H1 (cell line): ENCODE results near the gene DVL1. TPM values are rescaled to one million over a fixed set of nuclear protein-coding genes. Genes with fewer than 3 reads are reported as not detected.

Experiments
- CTCF ChIA-PET: fragments of 300-600 bp; sonication (Branson Sonifier 250); formaldehyde crosslinking; loops from one replicate; lab custom pipeline; 2021; ENCODE audit not compliant: partially characterized antibody; lab: Charles Lee
- POLR2A ChIA-PET: fragments of 300-600 bp; sonication (Branson Sonifier 250); formaldehyde crosslinking; loops from one replicate; lab custom pipeline; 2021; ENCODE audit warnings: inconsistent platforms; ENCODE audit not compliant: partially characterized antibody; lab: Charles Lee
- DNase-seq, 2 experiments: peaks; one replicate each; pipeline versions ENCODE4 v3.0.0 to v3.0.0-alpha.2; 2010 to 2022; ENCODE audit warnings: low spot score in 2 of 2, low read depth in 1 of 2, mixed read lengths in 1 of 2
- FAIRE-seq: peaks from 2 replicates; lab custom pipeline; 2011; peaks lifted over from hg19 to GRCh38; lab: Jason Lieb, UNC
- H2AFZ ChIP-seq: 2 replicates; pipeline ENCODE4 v1.8.1; 2012; ENCODE audit warnings: low read length, inconsistent platforms
- H2AK5ac ChIP-seq: 2 replicates; pipeline ENCODE4 v1.6.1; 2013; ENCODE audit warnings: low read depth, low read length
- H2BK120ac ChIP-seq: replicated peaks from 2 replicates; pipeline ENCODE3; 2013; ENCODE audit warnings: low read depth, low read length, inconsistent platforms
- H2BK12ac ChIP-seq: 2 replicates; pipeline ENCODE4 v1.6.1; 2013; ENCODE audit warnings: low read depth, low read length
- H2BK15ac ChIP-seq: 2 replicates; pipeline ENCODE4 v1.6.1; 2013; ENCODE audit warnings: low read length
- H2BK20ac ChIP-seq: 2 replicates; pipeline ENCODE4 v1.6.1; 2013; ENCODE audit warnings: low read length
- H2BK5ac ChIP-seq: 2 replicates; pipeline ENCODE4 v1.6.1; 2013; ENCODE audit warnings: low read depth, low read length
- H3K14ac ChIP-seq: 2 replicates; pipeline ENCODE4 v1.6.1; 2013; ENCODE audit warnings: inconsistent platforms; ENCODE audit not compliant: insufficient read length
- H3K18ac ChIP-seq: 2 replicates; pipeline ENCODE4 v1.6.1; 2013; ENCODE audit warnings: low read length; ENCODE audit errors: extremely low read depth
- H3K23ac ChIP-seq: 2 replicates; pipeline ENCODE4 v1.6.1; 2013; ENCODE audit warnings: inconsistent platforms; ENCODE audit not compliant: insufficient read length
- H3K23me2 ChIP-seq: 2 replicates; pipeline ENCODE4 v1.6.1; 2013; ENCODE audit warnings: low read depth, low read length
- H3K27ac ChIP-seq: 2 replicates; pipeline ENCODE4 v1.6.1; 2011; ENCODE audit warnings: low read depth, low read length, inconsistent platforms
- H3K27me3 ChIP-seq, 4 experiments: replicated peaks in 1 of 4; 1 replicate in 1 of 4; 2 replicates in 3 of 4; pipeline versions ENCODE4 v1.6.1 to v1.8.1; 2011 to 2013; ENCODE audit warnings: low read length in 3 of 4, mild to moderate bottlenecking in 3 of 4, inconsistent platforms in 2 of 4, mixed read lengths in 2 of 4, moderate library complexity in 1 of 4; ENCODE audit not compliant: control insufficient read depth in 3 of 4, insufficient read depth in 3 of 4; ENCODE audit errors: extremely low read depth in 1 of 4
- H3K36me3 ChIP-seq, 4 experiments: 2 replicates each; pipeline versions ENCODE4 v1.6.1 to v1.8.1; 2011 to 2013; ENCODE audit warnings: mild to moderate bottlenecking in 4 of 4, low read length in 3 of 4, moderate library complexity in 2 of 4, control low read depth in 1 of 4, inconsistent platforms in 1 of 4; ENCODE audit not compliant: insufficient read depth in 4 of 4, control insufficient read depth in 2 of 4
- H3K4ac ChIP-seq: replicated peaks from 2 replicates; pipeline ENCODE3; 2013; ENCODE audit warnings: low read length, low read depth, mixed read lengths, inconsistent platforms; ENCODE audit not compliant: insufficient read length
- H3K4me1 ChIP-seq, 4 experiments: replicated peaks in 1 of 4; 1 replicate in 1 of 4; 2 replicates in 3 of 4; pipeline versions ENCODE4 v1.6.1 to v1.8.1; 2011 to 2013; ENCODE audit warnings: low read length in 3 of 4, inconsistent platforms in 2 of 4, mixed read lengths in 1 of 4; ENCODE audit not compliant: insufficient read depth in 4 of 4, control insufficient read depth in 3 of 4
- H3K4me2 ChIP-seq, 2 experiments: 2 replicates each; pipeline versions ENCODE4 v1.6.1 to v1.8.1; 2011 to 2013; ENCODE audit warnings: low read depth in 2 of 2, low read length in 2 of 2, control low read depth in 1 of 2, inconsistent platforms in 1 of 2, mild to moderate bottlenecking in 1 of 2; ENCODE audit not compliant: insufficient read depth in 1 of 2
- H3K4me3 ChIP-seq, 4 experiments: fragments of 200-600, 300-600 bp in 1 of 4; sonication (generic), shearing (Covaris generic), sonication (Bioruptor Twin) in 1 of 4; 2 replicates each; pipeline versions ENCODE4 v1.5.1 to v1.8.1; 2011 to 2016; ENCODE audit warnings: low read length in 4 of 4, low read depth in 3 of 4, control low read depth in 2 of 4, inconsistent platforms in 2 of 4, mild to moderate bottlenecking in 2 of 4, mixed read lengths in 1 of 4, moderate library complexity in 1 of 4; ENCODE audit not compliant: insufficient read depth in 2 of 4; ENCODE audit errors: extremely low read depth in 1 of 4
- H3K56ac ChIP-seq: replicated peaks from 2 replicates; pipeline ENCODE3; 2013; ENCODE audit warnings: low read depth, mild to moderate bottlenecking, mixed read lengths, low read length, inconsistent platforms; ENCODE audit not compliant: insufficient read length
- H3K79me1 ChIP-seq: 2 replicates; pipeline ENCODE4 v1.6.1; 2013; ENCODE audit warnings: low read depth, low read length, control low read depth
- H3K79me2 ChIP-seq, 2 experiments: 2 replicates each; pipeline versions ENCODE4 v1.6.1 to v1.8.1; 2012 to 2013; ENCODE audit warnings: low read length in 2 of 2, mild to moderate bottlenecking in 2 of 2, inconsistent platforms in 1 of 2; ENCODE audit not compliant: insufficient read depth in 2 of 2, control insufficient read depth in 1 of 2
- H3K9ac ChIP-seq, 4 experiments: replicated peaks in 1 of 4; 1 replicate in 1 of 4; 2 replicates in 3 of 4; pipeline versions ENCODE4 v1.6.1 to v1.8.1; 2011 to 2013; ENCODE audit warnings: low read depth in 3 of 4, low read length in 3 of 4, control low read depth in 2 of 4, mild to moderate bottlenecking in 2 of 4, moderate library complexity in 2 of 4, inconsistent platforms in 1 of 4; ENCODE audit errors: extremely low read depth in 1 of 4
- H3K9me3 ChIP-seq, 2 experiments: 2 replicates each; pipeline versions ENCODE4 v1.6.1 to v1.8.1; 2012 to 2013; ENCODE audit warnings: mild to moderate bottlenecking in 2 of 2, moderate library complexity in 2 of 2, control low read depth in 1 of 2, inconsistent platforms in 1 of 2, low read depth in 1 of 2, low read length in 1 of 2, mixed read lengths in 1 of 2; ENCODE audit not compliant: insufficient read depth in 2 of 2
- H4K20me1 ChIP-seq, 2 experiments: replicated peaks in 1 of 2; 2 replicates each; pipeline versions ENCODE3 to v1.8.1; 2011 to 2013; ENCODE audit warnings: inconsistent platforms in 2 of 2, low read length in 2 of 2, mild to moderate bottlenecking in 1 of 2; ENCODE audit not compliant: insufficient read depth in 2 of 2, control insufficient read depth in 1 of 2
- H4K5ac ChIP-seq: 2 replicates; pipeline ENCODE4 v1.6.1; 2013; ENCODE audit warnings: low read length, low read depth, mixed read lengths, inconsistent platforms; ENCODE audit not compliant: insufficient read length
- H4K8ac ChIP-seq: 2 replicates; pipeline ENCODE4 v1.8.0; 2013; ENCODE audit warnings: mild to moderate bottlenecking, moderate library complexity, low read length, inconsistent platforms; ENCODE audit not compliant: insufficient read depth; ENCODE audit errors: extremely low read depth
- H4K91ac ChIP-seq: replicated peaks from 2 replicates; pipeline ENCODE3; 2013; ENCODE audit warnings: low read length, mixed read lengths, inconsistent platforms; ENCODE audit not compliant: insufficient read length
- KDM5A ChIP-seq: fragments of 200-600 bp; IDR thresholded peaks from 2 replicates; pipeline ENCODE4 v1.7.1; 2012; ENCODE audit warnings: mild to moderate bottlenecking, low read length, inconsistent platforms, mixed read lengths
- RBBP5 ChIP-seq: IDR thresholded peaks from 2 replicates; pipeline ENCODE4 v1.7.1; 2012; ENCODE audit warnings: low read depth, mild to moderate bottlenecking, inconsistent platforms, low read length, moderate library complexity, borderline replicate concordance
- SUZ12 ChIP-seq: fragments of 200-600 bp; sonication (generic); IDR thresholded peaks from 2 replicates; pipeline ENCODE4 v1.6.1; 2012; ENCODE audit warnings: mild to moderate bottlenecking, inconsistent platforms, low read length, moderate library complexity, mixed read lengths
- WGBS, 2 experiments: shearing (Covaris generic) in 1 of 2; methylation state at CpG; one replicate each; pipeline versions ENCODE4 v1.1.6 to v1.1.7; 2013 to 2015; ENCODE audit warnings: low lambda C conversion rate in 2 of 2, mixed read lengths in 2 of 2, inconsistent platforms in 1 of 2, low coverage in 1 of 2, missing lambda C conversion rate in 1 of 2; ENCODE audit not compliant: insufficient replicate concordance in 2 of 2, insufficient coverage in 1 of 2, insufficient read length in 1 of 2; ENCODE audit errors: extremely low coverage in 1 of 2, missing lambda C conversion rate in 1 of 2; 5-methylcytosine and 5-hydroxymethylcytosine counted together
- polyA plus RNA-seq, 7 experiments: library from polyadenylated mRNA; depleted of rRNA in 3 of 7; stranded (reverse) in 5 of 7; unstranded in 2 of 7; fragments of >200 nt in 5 of 7; fragments of 200-250 nt in 2 of 7; gene quantifications; 1 replicate in 5 of 7; 2 replicates in 1 of 7; 4 replicates in 1 of 7; pipeline versions ENCODE4 v1.2.1 to v1.2.3, GENCODE V29; 2011 to 2013; ENCODE audit warnings: missing spikeins in 2 of 7, mixed read lengths in 2 of 7
- total RNA-seq: library from RNA; stranded (reverse); fragmentation: NEBNext Ultra II Directional; extraction: Animal tissue kit (Norgen Biotek cat#: 25700); gene quantifications from 2 replicates; pipeline ENCODE4 v1.2.1, GENCODE V29; 2021

Gene DVL1
- total and polyA plus RNA-seq, 2 of the 8 experiments (the other 6 are each of a cell fraction or from before 2014, with no cell fraction given) = 39.4 to 58.9 TPM

DNA sequence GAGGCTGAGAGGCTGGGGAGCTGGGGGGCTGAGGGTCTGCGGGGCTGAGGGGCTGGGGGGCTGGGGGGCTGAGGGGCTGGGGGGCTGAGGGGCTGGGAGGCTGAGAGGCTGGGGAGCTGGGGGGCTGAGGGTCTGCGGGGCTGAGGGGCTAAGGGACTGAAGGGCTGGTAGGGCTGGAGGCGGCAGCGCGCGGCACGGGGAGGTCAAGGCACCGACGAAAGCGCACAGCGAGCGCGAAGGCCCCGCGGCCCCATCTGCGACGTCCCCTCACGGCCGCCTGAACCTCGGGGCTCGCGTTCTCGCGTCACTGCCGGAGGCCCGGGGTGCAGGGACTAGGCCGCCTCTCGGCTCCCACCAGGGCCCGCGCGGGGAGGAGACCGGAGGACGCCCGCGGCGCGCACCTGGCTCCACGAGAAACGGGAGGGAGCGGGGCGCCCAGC is 25.1 kb downstream of the DVL1 start:
- H3K36me3 ChIP-seq = peaks cover 0 to 11% (median 5%) of the 10 kb centered on the region in 4 experiments; a peak in 6 of 8 replicates
- POLR2A ChIA-PET = interaction anchor here (1.0 to 3.4 kb wide), 3 partner anchors 11 to 15 kb away, joined by 3 to 21 read pairs (median 7); no protein-coding TSS in a partner anchor
- H3K18ac ChIP-seq = no peak overlapping the region
- H3K27me3 ChIP-seq = no peaks in the 10 kb centered on the region
- H3K79me1 ChIP-seq = peaks cover 34% of the 10 kb centered on the region
- H4K20me1 ChIP-seq = peaks cover 25 to 39% of the 10 kb centered on the region in 2 experiments
- H3K9me3 ChIP-seq = no peaks in the 10 kb centered on the region
- peak overlapping the region; percentile 60 to 100 (median 82) for H3K4me3 ChIP-seq
- CTCF ChIA-PET = interaction anchor here (0.6 kb wide), 1 partner anchor 51 kb away, joined by 3 read pairs; no protein-coding TSS in a partner anchor
- H3K23ac ChIP-seq = no peak overlapping the region
- no peak overlapping the region for H2BK120ac ChIP-seq
- H2AK5ac ChIP-seq = no peak overlapping the region
- peak overlapping the region in 3 of 4 experiments; percentile 71 to 93 (median 83); a peak in 5 of 7 replicates for H3K9ac ChIP-seq
- H2BK5ac ChIP-seq = no peak overlapping the region
- H4K5ac ChIP-seq = peak overlapping the region; percentile 21
- H3K4me2 ChIP-seq = peak overlapping the region; percentile 41 to 76; a peak in 3 of 4 replicates
- no peak overlapping the region for H2BK12ac ChIP-seq
- peak; percentile 58; the same call in 1 of the 2 replicates for TF ChIP-seq KDM5A
- TF ChIP-seq SUZ12 = no peak
- TF ChIP-seq RBBP5 = peak; percentile 36; the same call in 1 of the 2 replicates
- H3K14ac ChIP-seq = no peak overlapping the region
- WGBS, 2 experiments = no CpG with 5 or more reads among the region's 41 CpGs
- no peak for FAIRE-seq
- H3K4me1 ChIP-seq = peaks cover 0 to 13% (median 3%) of the 10 kb centered on the region in 4 experiments; a peak in 5 of 7 replicates
- H3K23me2 ChIP-seq = peaks cover 7% of the 10 kb centered on the region; the same call in 1 of the 2 replicates
- peak overlapping the region; percentile 30 for H3K56ac ChIP-seq
- H2AFZ ChIP-seq = no peak overlapping the region
- peak overlapping the region; percentile 55; the same call in 1 of the 2 replicates for H3K27ac ChIP-seq
- H2BK15ac ChIP-seq = no peak overlapping the region
- H3K79me2 ChIP-seq = peaks cover 12 to 53% of the 10 kb centered on the region in 2 experiments; a peak in 3 of 4 replicates
- peak overlapping the region; percentile 85 for H4K91ac ChIP-seq
- H2BK20ac ChIP-seq = no peak overlapping the region
- no peak for DNase-seq
- H3K4ac ChIP-seq = peak overlapping the region; percentile 69
- peak overlapping the region; percentile 95 for H4K8ac ChIP-seq
